Adipose tissue (tissue), 3 donors: ENCODE measurements around the gene SH3BP4. TPM values are rescaled to one million over a fixed set of nuclear protein-coding genes. Genes with fewer than 3 reads are reported as not detected.
"Not testable (repeated sequence)": the region's sequence is repeated elsewhere in the genome, so short reads cannot be mapped to it uniquely, and the experiment has no call there.

Experiments
- H3K27ac ChIP-seq: one replicate; pipeline ENCODE4 v1.5.1; 2013; ENCODE audit warnings: low read depth, low read length
- WGBS, 3 donors: extraction: QIAGEN DNeasy Blood & Tissue Kit; methylation state at CpG; one replicate each; pipeline ENCODE4 v1.1.7; 2013; 5-methylcytosine and 5-hydroxymethylcytosine counted together
- polyA plus RNA-seq, 3 donors: library from polyadenylated mRNA; stranded (reverse); fragments of 200-250 nt; gene quantifications; one replicate each; pipeline ENCODE4 v1.2.3, GENCODE V29; 2013
- donor health status: healthy with polysubstance abuse.
- donor health status: Bipolar disorder and iron deficiency.
- donor health status: healthy.

Gene SH3BP4
- polyA plus RNA-seq, 3 donors, result 7.1 to 39.7 (median 10.9) TPM

GRCh38 chr2:235054919-235055318, 103.1 kb downstream of the SH3BP4 start:
- no peak overlapping the region for H3K27ac ChIP-seq
- 72 to 88% (median 76%) methylated on average over 7 of the region's 7 CpGs for WGBS, 3 donors

GRCh38 chr2:235055891-235056516, 104.2 kb downstream of the SH3BP4 start:
- no peak overlapping the region for H3K27ac ChIP-seq
- WGBS, 3 donors, result 77 to 82% (median 80%) methylated on average over 12 of the region's 12 CpGs

GRCh38 chr2:235056768-235057167, 105.0 kb downstream of the SH3BP4 start:
- WGBS, 3 donors, result 91 to 96% (median 92%) methylated on average over 6 of the region's 6 CpGs
- no peak overlapping the region for H3K27ac ChIP-seq

- H3K27ac ChIP-seq, result not testable (repeated sequence)
- 92 to 95% (median 94%) methylated on average over 2 of the region's 3 CpGs for WGBS, 3 donors
These were observed 105.8 kb downstream of the SH3BP4 start for GRCh38 chr2:235057616-235058015.

GRCh38 chr2:235059161-235059560, 107.3 kb downstream of the SH3BP4 start:
- WGBS, 3 donors, result 87 to 97% (median 91%) methylated on average over 1 of the region's 1 CpG
- H3K27ac ChIP-seq, result no peak overlapping the region

- no peak overlapping the region for H3K27ac ChIP-seq
- WGBS, 3 donors, result 91 to 93% (median 92%) methylated on average over 10 of the region's 10 CpGs
These were observed 109.8 kb downstream of the SH3BP4 start for GRCh38 chr2:235061656-235062055.

- 67 to 74% (median 73%) methylated on average over 17 of the region's 17 CpGs for WGBS, 3 donors
- no peak overlapping the region for H3K27ac ChIP-seq
These were observed 111.7 kb downstream of the SH3BP4 start for GRCh38 chr2:235063471-235063961.

- WGBS, 3 donors, result 76 to 87% (median 79%) methylated on average over 7 of the region's 7 CpGs
These were observed 113.2 kb downstream of the SH3BP4 start for GRCh38 chr2:235064976-235065375.

GRCh38 chr2:235066490-235066889, 114.7 kb downstream of the SH3BP4 start:
- H3K27ac ChIP-seq, result no peak overlapping the region
- WGBS, 3 donors, result 70 to 87% (median 70%) methylated on average over 4 of the region's 4 CpGs

More at GRCh38 chr2:235064976-235065375, 113.2 kb downstream of the SH3BP4 start:
- no peak overlapping the region for H3K27ac ChIP-seq

GRCh38 chr2:235066895-235067294, 115.1 kb downstream of the SH3BP4 start:
- no peak overlapping the region for H3K27ac ChIP-seq
- 73 to 82% (median 78%) methylated on average over 4 of the region's 4 CpGs for WGBS, 3 donors

- 79 to 97% (median 96%) methylated on average over 3 of the region's 3 CpGs for WGBS, 3 donors
These were observed 116.9 kb downstream of the SH3BP4 start for GRCh38 chr2:235068701-235069100.

GRCh38 chr2:235070063-235070706, 118.4 kb downstream of the SH3BP4 start:
- no peak overlapping the region for H3K27ac ChIP-seq

More at GRCh38 chr2:235068701-235069100, 116.9 kb downstream of the SH3BP4 start:
- H3K27ac ChIP-seq, result no peak overlapping the region

GRCh38 chr2:235073868-235074413, 122.1 kb downstream of the SH3BP4 start:
- 60 to 68% (median 65%) methylated on average over 6 of the region's 6 CpGs for WGBS, 3 donors
- H3K27ac ChIP-seq, result no peak overlapping the region

GRCh38 chr2:235077046-235077445, 125.2 kb downstream of the SH3BP4 start:
- H3K27ac ChIP-seq, result no peak overlapping the region
- 89 to 98% (median 95%) methylated on average over 5 of the region's 5 CpGs for WGBS, 3 donors

- no peak overlapping the region for H3K27ac ChIP-seq
- WGBS, 3 donors, result 67 to 71% (median 68%) methylated on average over 4 of the region's 4 CpGs
These were observed 126.4 kb downstream of the SH3BP4 start for GRCh38 chr2:235078182-235078581.

GRCh38 chr2:235078914-235079472, 127.2 kb downstream of the SH3BP4 start:
- H3K27ac ChIP-seq, result no peak overlapping the region
- WGBS, 3 donors, result 87 to 92% (median 90%) methylated on average over 8 of the region's 8 CpGs

- H3K27ac ChIP-seq, result no peak overlapping the region
- WGBS, 3 donors, result 75 to 91% (median 77%) methylated on average over 2 of the region's 2 CpGs
These were observed 128.3 kb downstream of the SH3BP4 start for GRCh38 chr2:235080101-235080500.

- H3K27ac ChIP-seq, result no peak overlapping the region
- 73 to 82% (median 76%) methylated on average over 8 of the region's 8 CpGs for WGBS, 3 donors
These were observed 130.9 kb downstream of the SH3BP4 start for GRCh38 chr2:235082578-235083338.

- WGBS, 3 donors, result 74 to 76% (median 75%) methylated on average over 3 of the region's 3 CpGs
These were observed 132.0 kb downstream of the SH3BP4 start for GRCh38 chr2:235083822-235084221.

More at GRCh38 chr2:235083822-235084221, 132.0 kb downstream of the SH3BP4 start:
- no peak overlapping the region for H3K27ac ChIP-seq
